ENCODE data around the gene ANLN.
A peak's percentile ranks its signal among the peaks of the same experiment; 100 is the strongest.

ANLN gene

DNA sequence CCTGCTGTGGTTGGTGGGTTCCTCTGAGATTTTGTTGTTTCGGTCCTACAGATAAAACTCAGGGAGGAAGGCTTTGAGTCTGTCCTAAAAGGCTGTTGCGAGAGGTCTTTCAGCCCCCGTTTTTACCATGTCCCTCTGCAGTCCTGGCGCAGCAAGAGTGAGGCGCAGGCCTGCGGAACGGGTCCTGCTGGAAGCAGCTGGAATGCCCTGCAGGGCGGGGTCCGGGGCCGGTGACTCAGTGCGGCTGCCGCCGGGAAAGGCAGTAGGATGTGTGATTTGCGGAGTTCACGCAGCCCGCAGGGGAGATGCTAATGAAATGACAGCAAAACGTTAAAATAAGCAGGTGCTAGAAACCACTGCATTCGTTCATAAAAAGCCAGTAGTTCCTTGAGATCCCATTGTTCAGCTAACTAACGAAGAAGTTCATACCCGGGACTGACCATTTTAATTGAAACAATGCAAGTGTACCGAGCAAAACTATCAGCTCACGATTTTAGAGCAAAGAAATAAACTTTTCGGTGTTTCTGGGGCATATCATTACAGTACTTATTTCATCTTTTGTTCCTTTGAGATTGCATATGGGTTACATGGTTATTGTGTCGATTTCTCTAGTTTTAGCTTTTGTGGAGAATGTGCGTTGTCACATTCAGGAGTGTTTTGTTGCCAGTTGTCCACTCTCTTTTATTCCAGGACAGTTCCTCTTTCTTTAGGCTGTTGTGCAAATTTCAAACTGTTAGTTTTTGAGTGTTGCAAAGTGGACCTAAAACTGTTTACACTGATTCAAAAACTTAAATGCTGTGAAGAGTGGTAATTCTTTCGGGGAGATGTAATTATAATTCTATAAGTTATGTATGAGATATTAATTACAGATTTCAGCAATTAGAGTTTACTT is 783 bp downstream of the ANLN start:
- H3K9me3 Mint-ChIP-seq: peaks cover 3% of the 10 kb centered on the region
- peaks cover 15% of the 10 kb centered on the region for H3K36me3 Mint-ChIP-seq (ENCODE audit: low read depth)
- DNase-seq: peak; percentile 68
- peaks cover 27% of the 10 kb centered on the region for H3K4me1 Mint-ChIP-seq (ENCODE audit: low read depth)
- peak overlapping the region; percentile 94 for H3K4me3 Mint-ChIP-seq
- H3K27me3 Mint-ChIP-seq: peaks cover 7% of the 10 kb centered on the region
- peak overlapping the region; percentile 89 for H3K27ac Mint-ChIP-seq

DNA sequence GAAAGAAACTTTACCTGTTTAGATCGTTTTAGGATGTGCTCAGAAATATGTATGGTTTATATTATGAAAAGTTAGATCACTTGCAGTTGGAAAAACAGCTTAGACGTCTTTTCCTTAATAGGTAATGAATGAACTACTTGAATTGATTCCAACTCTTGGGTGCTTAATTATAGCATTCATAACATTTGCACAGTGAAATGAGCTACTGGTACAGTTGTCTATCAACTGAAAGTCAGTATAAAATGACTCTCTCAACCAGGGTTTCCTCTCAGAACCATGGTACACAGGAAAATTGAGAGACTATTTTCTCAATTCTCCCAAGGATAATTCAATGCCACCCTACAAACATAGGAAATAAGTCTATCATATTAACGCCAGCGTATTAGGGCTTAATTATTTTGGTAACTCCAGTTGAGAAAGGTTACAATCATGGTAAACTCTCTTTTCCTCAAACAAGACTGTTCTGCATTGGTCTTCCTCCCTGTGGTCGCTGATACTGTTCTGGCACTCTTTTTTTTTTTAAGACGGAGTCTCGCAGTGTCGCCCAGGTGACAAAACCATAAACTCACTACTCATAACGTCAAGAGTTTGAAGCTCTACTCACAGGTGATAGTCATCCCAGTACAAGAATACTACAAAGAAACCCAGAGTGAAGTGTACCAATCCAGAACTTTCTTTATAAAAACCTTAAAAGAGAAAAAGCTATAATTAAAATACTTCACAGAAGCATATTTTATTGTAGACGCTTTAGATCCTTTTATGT is 2.0 kb downstream of the ANLN start:
- Mint-ChIP-seq H3K4me3 (peak overlapping the region; percentile 94), H3K9me3 (peaks cover 6% of the 10 kb centered on the region), H3K4me1 (ENCODE audit: low read depth) (peaks cover 33% of the 10 kb centered on the region), H3K27me3 (peaks cover 9% of the 10 kb centered on the region), H3K36me3 (ENCODE audit: low read depth) (peaks cover 23% of the 10 kb centered on the region), H3K27ac (peak overlapping the region; percentile 69)
- no peak for DNase-seq

DNA sequence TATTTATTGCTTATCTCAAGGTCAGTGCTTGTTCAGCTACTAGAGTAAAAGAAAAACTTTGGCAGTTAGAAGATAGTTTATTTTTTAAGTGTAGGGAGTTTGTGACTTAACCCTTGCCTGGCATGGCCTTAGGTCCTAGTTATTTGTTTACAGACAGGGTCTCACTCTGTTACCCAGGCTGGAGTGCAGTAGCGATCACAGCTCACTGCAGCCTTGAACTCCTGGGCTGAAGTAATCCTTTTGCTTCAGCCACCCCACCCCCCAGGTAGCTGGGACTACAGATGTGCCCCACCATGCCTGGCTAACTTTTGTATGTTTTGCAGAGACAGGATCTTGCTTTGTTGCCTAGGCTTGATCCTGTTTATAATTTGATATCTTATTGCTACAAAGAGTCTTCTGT is 4.2 kb downstream of the ANLN start:
- H3K4me1 Mint-ChIP-seq (ENCODE audit: low read depth): peaks cover 30% of the 10 kb centered on the region
- peaks cover 9% of the 10 kb centered on the region for H3K27me3 Mint-ChIP-seq
- no peak for DNase-seq
- no peak overlapping the region for H3K4me3 Mint-ChIP-seq
- peaks cover 40% of the 10 kb centered on the region for H3K36me3 Mint-ChIP-seq (ENCODE audit: low read depth)
- peaks cover 6% of the 10 kb centered on the region for H3K9me3 Mint-ChIP-seq
- H3K27ac Mint-ChIP-seq: no peak overlapping the region

DNA sequence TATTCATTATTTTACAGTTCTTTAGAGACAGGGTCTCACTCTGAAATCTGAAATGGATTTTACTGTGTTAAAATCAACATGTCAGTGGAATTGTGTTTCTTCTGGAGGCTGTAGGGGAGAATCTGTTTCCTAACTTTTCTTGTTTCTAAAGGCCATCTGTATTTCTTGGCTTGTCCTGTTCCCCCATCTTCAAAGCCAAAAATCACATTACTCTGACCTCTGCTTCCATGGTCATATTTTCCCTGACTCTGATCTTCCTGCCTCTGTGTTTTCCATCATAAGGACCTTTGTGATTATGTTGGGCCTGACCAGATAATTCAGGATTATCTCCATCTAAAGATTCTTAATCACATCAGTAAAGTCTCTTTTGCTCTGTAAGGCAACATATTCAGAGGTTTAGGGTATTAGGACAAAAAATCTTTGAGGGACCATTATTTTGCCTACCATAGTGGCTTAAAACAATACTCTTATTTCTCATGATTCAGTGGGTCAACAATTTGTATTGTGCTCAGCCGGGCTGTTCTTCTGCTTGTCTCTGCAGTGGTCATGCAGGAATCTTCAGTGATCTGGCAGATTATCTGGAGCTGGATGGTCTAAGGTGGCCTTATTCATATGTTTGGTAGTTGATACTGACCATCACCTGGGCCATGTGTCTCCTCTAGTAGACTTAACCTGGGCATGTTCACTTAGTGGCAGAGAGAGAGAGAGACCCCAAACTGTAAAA is 5.7 kb downstream of the ANLN start:
- Mint-ChIP-seq H3K36me3 (ENCODE audit: low read depth) (peaks cover 52% of the 10 kb centered on the region), H3K4me3 (no peak overlapping the region), H3K27ac (no peak overlapping the region), H3K27me3 (peaks cover 9% of the 10 kb centered on the region), H3K9me3 (peaks cover 6% of the 10 kb centered on the region), H3K4me1 (ENCODE audit: low read depth) (peaks cover 28% of the 10 kb centered on the region)
- no peak for DNase-seq

DNA sequence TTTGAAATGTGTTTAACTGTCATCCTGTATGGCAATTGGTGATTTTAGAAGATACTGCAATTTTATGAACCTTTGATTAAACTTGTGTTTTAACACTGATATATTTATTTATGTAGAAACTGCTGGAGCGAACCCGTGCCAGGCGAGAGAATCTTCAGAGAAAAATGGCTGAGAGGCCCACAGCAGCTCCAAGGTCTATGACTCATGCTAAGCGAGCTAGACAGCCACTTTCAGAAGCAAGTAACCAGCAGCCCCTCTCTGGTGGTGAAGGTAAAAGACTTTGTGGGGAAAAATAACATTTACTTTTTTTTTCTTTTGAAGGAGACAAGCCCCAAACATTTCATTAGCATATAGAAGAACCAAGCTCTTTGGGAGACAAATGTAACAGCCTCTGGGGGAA is 6.5 kb downstream of the ANLN start:
- DNase-seq: no peak
- Mint-ChIP-seq H3K9me3 (peaks cover 6% of the 10 kb centered on the region), H3K4me1 (ENCODE audit: low read depth) (peaks cover 19% of the 10 kb centered on the region), H3K27me3 (peaks cover 9% of the 10 kb centered on the region), H3K27ac (no peak overlapping the region), H3K36me3 (ENCODE audit: low read depth) (peaks cover 51% of the 10 kb centered on the region), H3K4me3 (no peak overlapping the region)

DNA sequence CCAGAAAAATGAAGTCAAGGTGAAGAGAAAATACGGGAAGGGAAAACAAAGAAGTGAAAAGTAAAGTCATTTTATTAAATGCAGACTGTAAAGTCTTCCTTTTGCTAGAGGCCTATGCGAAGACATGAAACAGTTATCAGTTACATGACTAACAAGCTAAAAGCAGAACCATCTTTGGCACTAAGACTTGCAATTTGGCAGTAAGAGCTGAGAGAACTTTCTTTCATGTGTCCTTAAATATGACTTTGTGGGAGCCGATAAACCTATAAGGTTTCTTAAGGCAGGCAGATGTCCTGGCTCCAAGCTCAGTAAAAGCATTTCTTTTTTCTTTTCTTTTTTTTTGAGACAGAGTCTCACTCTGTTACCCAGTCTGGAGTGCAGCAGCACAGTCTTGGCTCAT is 10.4 kb downstream of the ANLN start:
- Mint-ChIP-seq H3K4me3 (no peak overlapping the region), H3K4me1 (ENCODE audit: low read depth) (peaks cover 9% of the 10 kb centered on the region), H3K9me3 (peaks cover 6% of the 10 kb centered on the region), H3K27me3 (peaks cover 3% of the 10 kb centered on the region), H3K27ac (no peak overlapping the region), H3K36me3 (ENCODE audit: low read depth) (peaks cover 63% of the 10 kb centered on the region)
- DNase-seq: no peak

DNA sequence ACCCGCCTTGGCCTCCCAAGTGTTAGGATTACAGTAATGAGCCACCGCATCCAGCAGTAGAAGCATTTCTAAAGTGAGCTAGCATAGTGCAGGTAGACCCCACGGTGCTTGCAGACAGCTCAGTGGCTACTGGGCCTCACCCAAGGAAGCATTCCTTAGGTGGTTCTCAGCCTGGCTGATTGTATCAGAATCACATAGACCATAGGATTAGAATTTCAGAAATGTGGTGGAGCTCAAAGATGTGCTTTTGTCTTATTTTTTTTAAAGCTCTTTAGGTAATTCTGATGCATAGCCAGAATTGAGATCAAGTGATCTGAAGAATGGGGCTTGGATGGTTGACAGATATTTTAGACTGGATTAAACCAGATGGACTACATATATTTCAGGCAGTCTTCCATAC is 10.9 kb downstream of the ANLN start:
- DNase-seq: no peak
- Mint-ChIP-seq H3K27me3 (peaks cover 1% of the 10 kb centered on the region), H3K9me3 (peaks cover 1% of the 10 kb centered on the region), H3K27ac (no peak overlapping the region), H3K4me1 (ENCODE audit: low read depth) (peaks cover 11% of the 10 kb centered on the region), H3K36me3 (ENCODE audit: low read depth) (peaks cover 61% of the 10 kb centered on the region), H3K4me3 (no peak overlapping the region)

DNA sequence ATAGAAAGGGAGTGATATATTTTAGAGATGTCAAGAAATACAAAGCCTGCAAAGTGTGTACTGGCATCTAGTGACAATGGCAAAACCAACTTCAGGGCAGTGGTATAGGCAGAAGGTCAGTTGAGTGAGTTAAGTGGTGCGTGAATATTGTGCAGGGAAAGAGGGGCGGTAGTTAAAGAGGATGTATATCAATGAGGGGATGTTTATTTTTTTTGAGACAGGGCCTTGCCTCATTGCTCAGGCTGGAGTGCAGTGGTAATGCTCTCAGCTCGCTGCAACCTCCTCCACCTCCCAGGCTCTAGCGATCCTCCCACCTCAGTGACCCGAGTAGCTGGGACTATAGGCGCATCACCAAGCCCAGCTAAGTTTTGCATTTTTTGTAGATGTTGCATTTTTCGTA is 13.8 kb downstream of the ANLN start:
- Mint-ChIP-seq H3K27me3 (no peaks in the 10 kb centered on the region), H3K9me3 (no peaks in the 10 kb centered on the region), H3K4me3 (no peak overlapping the region), H3K4me1 (ENCODE audit: low read depth) (peaks cover 5% of the 10 kb centered on the region), H3K27ac (no peak overlapping the region), H3K36me3 (ENCODE audit: low read depth) (peaks cover 51% of the 10 kb centered on the region)
- no peak for DNase-seq

DNA sequence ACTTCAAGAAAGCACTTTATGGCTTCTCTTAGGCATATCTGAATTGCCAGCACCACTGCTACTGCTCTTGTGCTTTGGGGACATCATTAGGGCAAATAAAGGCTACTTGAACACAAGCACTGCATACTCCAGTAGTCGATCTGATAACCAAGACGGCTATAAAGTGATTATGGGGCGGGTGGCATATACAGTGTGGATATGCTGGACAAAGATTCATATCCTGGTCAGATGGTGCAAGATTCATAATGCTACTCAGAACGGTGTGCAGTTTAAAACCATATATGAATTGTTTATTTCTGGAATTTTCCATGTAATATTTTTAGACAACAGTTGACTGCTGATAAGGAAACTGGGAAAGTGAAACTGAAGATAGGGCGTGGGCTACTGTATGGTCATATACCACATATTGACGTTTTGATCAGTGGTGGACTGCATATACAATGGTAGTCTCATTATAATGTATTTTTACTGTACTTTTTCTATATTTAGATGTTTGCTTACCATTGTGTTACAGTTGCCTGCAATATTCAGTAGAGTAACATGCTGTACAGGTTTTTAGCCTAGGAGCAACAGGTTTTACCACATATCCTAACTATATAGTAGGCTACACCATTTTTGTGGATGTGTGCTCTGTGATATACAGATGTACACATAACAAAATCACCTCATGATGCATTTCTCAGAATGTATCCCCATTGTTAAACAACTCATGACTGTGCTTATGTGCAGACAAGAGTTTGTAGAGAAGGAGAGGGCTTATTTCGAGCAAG is 15.2 kb downstream of the ANLN start:
- peaks cover 48% of the 10 kb centered on the region for H3K36me3 Mint-ChIP-seq (ENCODE audit: low read depth)
- peaks cover 5% of the 10 kb centered on the region for H3K4me1 Mint-ChIP-seq (ENCODE audit: low read depth)
- no peak for DNase-seq
- H3K27me3 Mint-ChIP-seq: no peaks in the 10 kb centered on the region
- H3K9me3 Mint-ChIP-seq: no peaks in the 10 kb centered on the region
- no peak overlapping the region for H3K27ac Mint-ChIP-seq
- H3K4me3 Mint-ChIP-seq: no peak overlapping the region

DNA sequence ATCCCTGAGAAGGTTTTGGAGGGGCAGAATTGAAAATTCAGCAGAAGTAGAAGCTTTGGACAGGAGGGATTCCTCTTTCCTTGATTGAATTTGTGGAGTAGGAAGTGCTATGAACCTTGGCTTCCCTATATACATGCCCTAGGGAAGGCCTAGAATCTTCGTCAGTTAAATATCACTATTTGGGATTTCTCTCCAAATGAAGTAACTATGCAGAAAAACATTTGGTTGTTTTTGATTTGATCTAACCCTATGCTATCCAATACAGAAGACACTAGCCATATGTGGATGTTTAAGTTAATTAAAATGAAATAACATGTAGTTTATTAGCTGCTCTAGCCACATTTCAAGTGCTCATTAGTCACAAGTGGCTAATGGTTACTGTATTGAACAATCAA is 15.7 kb downstream of the ANLN start:
- no peak overlapping the region for H3K4me3 Mint-ChIP-seq
- no peak overlapping the region for H3K27ac Mint-ChIP-seq
- H3K9me3 Mint-ChIP-seq: no peaks in the 10 kb centered on the region
- no peaks in the 10 kb centered on the region for H3K27me3 Mint-ChIP-seq
- DNase-seq: no peak
- peaks cover 42% of the 10 kb centered on the region for H3K36me3 Mint-ChIP-seq (ENCODE audit: low read depth)
- peaks cover 5% of the 10 kb centered on the region for H3K4me1 Mint-ChIP-seq (ENCODE audit: low read depth)

DNA sequence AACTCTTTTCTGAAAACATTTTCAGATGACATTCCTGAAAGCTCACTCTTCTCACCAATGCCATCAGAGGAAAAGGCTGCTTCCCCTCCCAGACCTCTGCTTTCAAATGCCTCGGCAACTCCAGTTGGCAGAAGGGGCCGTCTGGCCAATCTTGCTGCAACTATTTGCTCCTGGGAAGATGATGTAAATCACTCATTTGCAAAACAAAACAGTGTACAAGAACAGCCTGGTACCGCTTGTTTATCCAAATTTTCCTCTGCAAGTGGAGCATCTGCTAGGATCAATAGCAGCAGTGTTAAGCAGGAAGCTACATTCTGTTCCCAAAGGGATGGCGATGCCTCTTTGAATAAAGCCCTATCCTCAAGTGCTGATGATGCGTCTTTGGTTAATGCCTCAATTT is 16.5 kb downstream of the ANLN start:
- DNase-seq: no peak
- Mint-ChIP-seq H3K27ac (no peak overlapping the region), H3K4me1 (ENCODE audit: low read depth) (peaks cover 5% of the 10 kb centered on the region), H3K4me3 (no peak overlapping the region), H3K27me3 (no peaks in the 10 kb centered on the region), H3K9me3 (no peaks in the 10 kb centered on the region), H3K36me3 (ENCODE audit: low read depth) (peaks cover 37% of the 10 kb centered on the region)

DNA sequence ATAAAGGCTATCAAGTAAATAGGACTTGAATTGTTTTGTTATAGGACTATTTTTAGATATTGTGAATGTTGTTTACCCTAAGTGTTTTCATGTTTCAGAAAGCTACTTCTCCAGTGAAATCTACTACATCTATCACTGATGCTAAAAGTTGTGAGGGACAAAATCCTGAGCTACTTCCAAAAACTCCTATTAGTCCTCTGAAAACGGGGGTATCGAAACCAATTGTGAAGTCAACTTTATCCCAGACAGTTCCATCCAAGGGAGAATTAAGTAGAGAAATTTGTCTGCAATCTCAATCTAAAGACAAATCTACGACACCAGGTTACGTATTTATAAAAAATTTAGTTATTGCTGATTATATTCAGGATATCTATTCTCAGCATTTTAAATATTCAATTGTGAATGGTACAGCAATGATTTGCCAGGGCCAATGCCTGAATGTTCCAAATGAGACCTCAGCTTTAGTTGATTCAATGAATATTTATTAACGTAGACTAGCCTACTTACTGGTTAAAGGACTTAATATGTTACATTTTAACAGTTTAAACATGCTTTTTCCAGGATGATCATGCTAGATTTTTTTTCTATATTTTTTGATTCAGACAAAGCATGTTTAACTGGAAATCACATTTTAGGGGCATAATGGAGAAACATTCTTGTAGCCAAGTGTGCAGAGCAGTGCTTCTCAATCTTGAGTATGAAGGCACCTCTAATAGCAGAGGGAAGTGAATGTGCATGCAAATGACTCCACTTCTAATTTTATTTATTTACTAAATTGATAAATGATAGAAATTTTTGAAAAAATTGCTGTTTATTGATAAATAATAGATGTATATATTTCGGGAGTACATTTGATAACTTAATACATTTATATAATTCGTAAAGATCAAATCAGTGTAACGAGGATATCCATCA is 18.2 kb downstream of the ANLN start:
- no peaks in the 10 kb centered on the region for H3K27me3 Mint-ChIP-seq
- DNase-seq: no peak
- H3K4me3 Mint-ChIP-seq: no peak overlapping the region
- H3K9me3 Mint-ChIP-seq: no peaks in the 10 kb centered on the region
- H3K4me1 Mint-ChIP-seq (ENCODE audit: low read depth): peaks cover 5% of the 10 kb centered on the region
- H3K36me3 Mint-ChIP-seq (ENCODE audit: low read depth): peaks cover 30% of the 10 kb centered on the region
- no peak overlapping the region for H3K27ac Mint-ChIP-seq

DNA sequence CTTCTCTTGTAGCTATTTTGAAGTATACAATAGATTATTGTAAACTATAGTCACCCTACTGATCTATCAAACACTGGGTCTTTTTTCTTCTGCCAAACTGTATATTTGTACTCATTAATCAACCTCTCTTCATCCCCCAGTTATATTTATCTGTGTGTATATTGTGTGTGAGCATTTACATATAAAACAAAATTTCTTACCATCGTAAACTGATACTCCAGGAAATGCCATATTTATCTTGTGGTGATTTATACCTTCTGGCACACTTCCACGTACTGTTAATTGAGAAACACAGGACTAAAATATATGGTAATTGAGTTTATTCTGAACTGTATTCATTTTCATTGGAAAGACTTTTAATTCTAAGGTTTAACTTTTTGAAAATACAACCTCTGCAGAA is 18.9 kb downstream of the ANLN start:
- Mint-ChIP-seq H3K27me3 (no peaks in the 10 kb centered on the region), H3K4me1 (ENCODE audit: low read depth) (peaks cover 5% of the 10 kb centered on the region), H3K36me3 (ENCODE audit: low read depth) (peaks cover 26% of the 10 kb centered on the region)

More for the DNA sequence above, 18.9 kb downstream of the ANLN start:
- DNase-seq: no peak
- Mint-ChIP-seq H3K27ac (no peak overlapping the region), H3K9me3 (no peaks in the 10 kb centered on the region), H3K4me3 (no peak overlapping the region)
